ENCODE results near the gene MAPRE2. TPM values are rescaled to one million over a fixed set of nuclear protein-coding genes. Genes with fewer than 3 reads are reported as not detected.

The MAPRE2 gene
- total RNA-seq, 2 experiments from 2014 or later, result 70.7 to 72.7 TPM

DNA sequence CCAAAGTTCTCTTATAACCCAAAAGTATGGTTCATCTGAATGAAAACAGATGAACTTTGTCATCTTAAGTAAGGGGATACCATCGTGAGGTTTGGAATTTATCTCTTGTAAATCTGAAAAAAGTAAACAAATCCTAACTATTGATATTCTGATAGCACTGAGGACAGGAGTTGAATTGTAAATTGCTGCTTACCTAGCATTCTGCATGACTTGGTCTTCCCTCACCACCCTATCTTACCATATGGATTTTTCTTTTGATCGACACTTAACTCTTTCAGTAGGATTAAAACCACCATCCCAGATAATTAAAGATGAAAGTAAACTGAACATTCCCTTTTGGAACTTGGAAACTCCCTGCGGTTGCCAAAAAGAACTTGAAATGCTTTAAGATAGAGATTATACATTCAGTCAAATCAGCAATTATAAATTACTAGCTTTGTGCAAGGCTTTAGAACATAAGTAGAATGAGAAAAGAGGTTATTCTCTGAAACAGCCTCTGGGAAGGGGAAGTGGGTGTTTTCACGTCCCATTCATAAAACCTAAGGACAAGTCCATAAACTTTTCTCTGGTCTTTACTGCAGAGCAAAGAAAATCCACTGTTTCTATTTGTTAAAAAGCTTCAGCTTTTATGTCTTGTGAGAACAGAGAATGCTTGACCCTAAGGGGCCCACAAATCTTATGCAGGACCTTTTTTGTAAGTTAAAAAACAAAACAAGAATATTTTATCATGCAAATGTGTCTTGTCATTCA is 149.9 kb downstream of the MAPRE2 start:
- intact Hi-C loops (cut with micrococcal nuclease), result no loop called here
- TF ChIP-seq, protein P1, sequence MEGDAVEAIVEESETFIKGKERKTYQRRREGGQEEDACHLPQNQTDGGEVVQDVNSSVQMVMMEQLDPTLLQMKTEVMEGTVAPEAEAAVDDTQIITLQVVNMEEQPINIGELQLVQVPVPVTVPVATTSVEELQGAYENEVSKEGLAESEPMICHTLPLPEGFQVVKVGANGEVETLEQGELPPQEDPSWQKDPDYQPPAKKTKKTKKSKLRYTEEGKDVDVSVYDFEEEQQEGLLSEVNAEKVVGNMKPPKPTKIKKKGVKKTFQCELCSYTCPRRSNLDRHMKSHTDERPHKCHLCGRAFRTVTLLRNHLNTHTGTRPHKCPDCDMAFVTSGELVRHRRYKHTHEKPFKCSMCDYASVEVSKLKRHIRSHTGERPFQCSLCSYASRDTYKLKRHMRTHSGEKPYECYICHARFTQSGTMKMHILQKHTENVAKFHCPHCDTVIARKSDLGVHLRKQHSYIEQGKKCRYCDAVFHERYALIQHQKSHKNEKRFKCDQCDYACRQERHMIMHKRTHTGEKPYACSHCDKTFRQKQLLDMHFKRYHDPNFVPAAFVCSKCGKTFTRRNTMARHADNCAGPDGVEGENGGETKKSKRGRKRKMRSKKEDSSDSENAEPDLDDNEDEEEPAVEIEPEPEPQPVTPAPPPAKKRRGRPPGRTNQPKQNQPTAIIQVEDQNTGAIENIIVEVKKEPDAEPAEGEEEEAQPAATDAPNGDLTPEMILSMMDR (IDR thresholded peaks at IDR 0.05), result no peak
- H3K27ac Mint-ChIP-seq, result no peak overlapping the region
- H3K4me3 Mint-ChIP-seq, result no peak overlapping the region
- H3K4me1 Mint-ChIP-seq (ENCODE audit: low read depth), result no peaks in the 10 kb centered on the region
- DNase-seq (no peak), ATAC-seq (no peak)
- POLR2A ChIA-PET, result no interaction called here
- CTCF ChIA-PET, result interaction anchor here (1.3 kb wide), 1 partner anchor 22 kb away, joined by 3 read pairs; no protein-coding TSS in a partner anchor
- no peaks in the 10 kb centered on the region for H3K36me3 Mint-ChIP-seq (ENCODE audit: low read depth)
- no peaks in the 10 kb centered on the region for H3K9me3 Mint-ChIP-seq
- no peaks in the 10 kb centered on the region for H3K27me3 Mint-ChIP-seq

GRCh38 chr18:35191698-35192025 is 150.4 kb downstream of the MAPRE2 start:
- no peaks in the 10 kb centered on the region for H3K9me3 Mint-ChIP-seq
- H3K27ac Mint-ChIP-seq, result no peak overlapping the region
- H3K27me3 Mint-ChIP-seq, result no peaks in the 10 kb centered on the region
- no peak overlapping the region for H3K4me3 Mint-ChIP-seq
- no peak for ATAC-seq
- H3K4me1 Mint-ChIP-seq (ENCODE audit: low read depth), result no peaks in the 10 kb centered on the region
- CTCF ChIA-PET, result interaction anchor here (1.3 kb wide), 1 partner anchor 22 kb away, joined by 3 read pairs; no protein-coding TSS in a partner anchor
- H3K36me3 Mint-ChIP-seq (ENCODE audit: low read depth), result no peaks in the 10 kb centered on the region
- intact Hi-C loops (cut with micrococcal nuclease), result no loop called here
- TF ChIP-seq, protein P1 (IDR thresholded peaks at IDR 0.05), result no peak
- POLR2A ChIA-PET, result no interaction called here
- DNase-seq, result no peak

- intact Hi-C loops (cut with micrococcal nuclease), result no loop called here
- no peak overlapping the region for H3K4me3 Mint-ChIP-seq
- no peaks in the 10 kb centered on the region for H3K27me3 Mint-ChIP-seq
- no peaks in the 10 kb centered on the region for H3K4me1 Mint-ChIP-seq (ENCODE audit: low read depth)
- H3K27ac Mint-ChIP-seq, result no peak overlapping the region
- ChIA-PET CTCF (no interaction called here), POLR2A (no interaction called here)
- ATAC-seq (no peak), DNase-seq (no peak)
- no peaks in the 10 kb centered on the region for H3K36me3 Mint-ChIP-seq (ENCODE audit: low read depth)
- no peaks in the 10 kb centered on the region for H3K9me3 Mint-ChIP-seq
- TF ChIP-seq, protein P1 (IDR thresholded peaks at IDR 0.05), result no peak
These were observed 151.2 kb downstream of the MAPRE2 start for GRCh38 chr18:35192415-35192814.

Other genes starting within 250 kb of the MAPRE2 start
- gene ZNF397, start 199.6 kb downstream of the MAPRE2 start, total RNA-seq, result 10 to 100 TPM; 17.9 to 18.9 TPM
- gene ZSCAN30, start 248.8 kb downstream of the MAPRE2 start, total RNA-seq, result 10 to 100 TPM; 20.7 to 22.5 TPM

All from activated CD8-positive, alpha-beta T cell treated with anti-CD3 and anti-CD28 coated beads for 36 hours (primary cell).